Adrenal gland (tissue), 12 donors: ENCODE data around the gene SCAPER. TPM values are rescaled to one million over a fixed set of nuclear protein-coding genes. Genes with fewer than 3 reads are reported as not detected.

Experiments used
- DNase-seq, 7 donors: peaks; one replicate each; pipeline ENCODE4 v3.0.0-alpha.2; 2019 to 2020
- H3K27ac ChIP-seq, 5 donors: fragments of 200-600 bp; sonication (generic) in 4 of 5; 1 replicate in 3 of 5; 2 replicates in 2 of 5; pipeline versions ENCODE4 v1.5.1 to v1.8.0; 2016 to 2020; ENCODE audit warnings: mild to moderate bottlenecking in 1 of 5
- H3K27me3 ChIP-seq: fragments of 200-600 bp; 2 replicates; pipeline ENCODE4 v1.8.0; 2021
- H3K36me3 ChIP-seq, 2 donors: fragments of 200-600 bp; replicated peaks in 1 of 2; 1 replicate in 1 of 2; 2 replicates in 1 of 2; pipeline versions ENCODE4 v1.5.1 to v1.8.0; 2018 to 2022
- H3K4me1 ChIP-seq, 2 donors: fragments of 200-600 bp; replicated peaks in 1 of 2; 1 replicate in 1 of 2; 2 replicates in 1 of 2; pipeline versions ENCODE4 v1.5.1 to v1.8.0; 2018 to 2021
- H3K4me3 ChIP-seq, 4 donors: fragments of 200-600 bp; sonication (generic) in 3 of 4; one replicate each; pipeline ENCODE4 v1.5.1; 2016 to 2018
- H3K9me3 ChIP-seq, 3 donors: fragments of 200-600 bp; sonication (generic) in 1 of 3; replicated peaks in 1 of 3; 1 replicate in 2 of 3; 2 replicates in 1 of 3; pipeline versions ENCODE4 v1.5.1 to v1.8.0; 2016 to 2021
- CTCF ChIP-seq, 6 experiments: fragments of 450-650 bp in 4 of 6; fragments of 200-600 bp in 2 of 6; sonication (generic) in 1 of 6; IDR thresholded peaks; 1 replicate in 5 of 6; 2 replicates in 1 of 6; pipeline versions ENCODE4 v1.5.1 to v1.8.0; 2016 to 2021; ENCODE audit warnings: antibody characterized with exemption in 6 of 6, mild to moderate bottlenecking in 2 of 6, moderate library complexity in 1 of 6
- POLR2A ChIP-seq, 2 donors: fragments of 450-650 bp; IDR thresholded peaks; one replicate each; pipeline ENCODE4 v1.6.1; 2017; ENCODE audit warnings: antibody characterized with exemption in 2 of 2, mild to moderate bottlenecking in 2 of 2, moderate library complexity in 1 of 2
- WGBS, 4 donors: extraction: QIAGEN DNeasy Blood & Tissue Kit in 2 of 4; methylation state at CpG; one replicate each; pipeline versions ENCODE4 v1.1.5 to v1.1.7; 2013 to 2017; 5-methylcytosine and 5-hydroxymethylcytosine counted together
- intact Hi-C, 2 donors: fragments of 100-400 bp; cut with DNase I; formaldehyde crosslinking; loops; one replicate each; pipeline versions ENCODE4 v1.14.1 to v1.15.0; 2022 to 2023
- polyA plus RNA-seq, 3 donors: library from polyadenylated mRNA; stranded (reverse); fragments of 200-250 nt in 2 of 3; fragments of 350-450 nt in 1 of 3; fragmentation: Illumina TruSeq in 1 of 3; extraction: RNeasy Lipid Tissue Mini Kit (QIAGEN cat#74804) in 1 of 3; gene quantifications; one replicate each; pipeline ENCODE4 v1.2.3, GENCODE V29; 2013 to 2014
- total RNA-seq, 9 donors: library from RNA; depleted of rRNA in 4 of 9; stranded (reverse); fragments of >200 nt in 4 of 9; fragments of 120-200 nt in 1 of 9; fragmentation: NEBNext Ultra II Directional in 1 of 9; extraction: Animal tissue kit (Norgen Biotek cat#: 25700) in 1 of 9; gene quantifications; one replicate each; pipeline versions ENCODE4 v1.1.0 to v1.2.4, GENCODE V29; 2013 to 2023
- donor health status: healthy with polysubstance abuse.
- donor health status: Bipolar disorder and iron deficiency.
- donor health status: DM: yes; HTN: yes; CAD: no.
- donor health status: DM: no; HTN: no; CAD: no.
- donor health status: DM: no; HTN: no; CAD: no.
- donor health status: DM: yes; HTN: yes; CAD: no.

SCAPER gene
- total and polyA plus RNA-seq, 12 donors = 3.9 to 95.3 (median 24.1) TPM

- WGBS, 4 donors = 95 to 100% (median 98%) methylated on average over 1 of the region's 1 CpG
Observed at GRCh38 chr15:76398317-76399104, 506.6 kb downstream of the SCAPER start.

GRCh38 chr15:76393614-76394013 is 511.5 kb downstream of the SCAPER start:
- Histone ChIP-seq H3K4me3 (no peak overlapping the region), H3K27me3 (no peaks in the 10 kb centered on the region), H3K4me1 (no peaks in the 10 kb centered on the region), H3K27ac (no peak overlapping the region), H3K36me3 (no peaks in the 10 kb centered on the region), H3K9me3 (no peaks in the 10 kb centered on the region)
- no peak for DNase-seq
- TF ChIP-seq POLR2A (IDR thresholded peaks at IDR 0.05) (no peak), CTCF (IDR thresholded peaks at IDR 0.05) (no peak)
- WGBS, 4 donors = 85 to 96% (median 89%) methylated on average over 1 of the region's 1 CpG
- intact Hi-C loops = no loop called here

More at GRCh38 chr15:76398317-76399104, 506.6 kb downstream of the SCAPER start:
- Histone ChIP-seq H3K27me3 (no peaks in the 10 kb centered on the region), H3K27ac (no peak overlapping the region), H3K9me3 (no peaks in the 10 kb centered on the region), H3K4me3 (no peak overlapping the region), H3K4me1 (no peaks in the 10 kb centered on the region), H3K36me3 (no peaks in the 10 kb centered on the region)
- intact Hi-C loops = no loop called here
- no peak for DNase-seq
- no peak for TF ChIP-seq POLR2A (IDR thresholded peaks at IDR 0.05)
- TF ChIP-seq CTCF (IDR thresholded peaks at IDR 0.05) = no peak

GRCh38 chr15:76391847-76392246 is 513.3 kb downstream of the SCAPER start:
- Histone ChIP-seq H3K27me3 (no peaks in the 10 kb centered on the region), H3K9me3 (no peaks in the 10 kb centered on the region), H3K4me3 (no peak overlapping the region), H3K27ac (no peak overlapping the region), H3K4me1 (no peaks in the 10 kb centered on the region), H3K36me3 (no peaks in the 10 kb centered on the region)
- intact Hi-C loops = no loop called here
- DNase-seq = no peak
- TF ChIP-seq POLR2A (IDR thresholded peaks at IDR 0.05) = no peak
- TF ChIP-seq CTCF (IDR thresholded peaks at IDR 0.05) = no peak

GRCh38 chr15:76391309-76391708 is 513.8 kb downstream of the SCAPER start:
- DNase-seq = no peak
- Histone ChIP-seq H3K36me3 (no peaks in the 10 kb centered on the region), H3K4me1 (no peaks in the 10 kb centered on the region), H3K27ac (no peak overlapping the region), H3K4me3 (no peak overlapping the region), H3K27me3 (no peaks in the 10 kb centered on the region), H3K9me3 (no peaks in the 10 kb centered on the region)
- 94 to 98% (median 97%) methylated on average over 3 of the region's 3 CpGs for WGBS, 4 donors
- TF ChIP-seq CTCF (IDR thresholded peaks at IDR 0.05) (no peak), POLR2A (IDR thresholded peaks at IDR 0.05) (no peak)
- intact Hi-C loops = no loop called here
